Fibroblast of lung (primary cell): ENCODE data around the gene MTARC1.

Experiments used
- EZH2 ChIP-seq: IDR thresholded peaks from 2 replicates; pipeline ENCODE4 v1.5.1; 2012; ENCODE audit warnings: low read length, control low read depth, mild to moderate bottlenecking; ENCODE audit errors: missing control alignments
- TF ChIP-seq, protein P1 (sequence below), 2 donors: IDR thresholded peaks in 1 of 2; conservative IDR thresholded peaks in 1 of 2; 1 replicate in 1 of 2; 2 replicates in 1 of 2; pipeline ENCODE4 v1.5.1; 2011 to 2012; ENCODE audit warnings: low read length in 2 of 2, control low read depth in 1 of 2, inconsistent platforms in 1 of 2, low read depth in 1 of 2, mild to moderate bottlenecking in 1 of 2

DNA sequence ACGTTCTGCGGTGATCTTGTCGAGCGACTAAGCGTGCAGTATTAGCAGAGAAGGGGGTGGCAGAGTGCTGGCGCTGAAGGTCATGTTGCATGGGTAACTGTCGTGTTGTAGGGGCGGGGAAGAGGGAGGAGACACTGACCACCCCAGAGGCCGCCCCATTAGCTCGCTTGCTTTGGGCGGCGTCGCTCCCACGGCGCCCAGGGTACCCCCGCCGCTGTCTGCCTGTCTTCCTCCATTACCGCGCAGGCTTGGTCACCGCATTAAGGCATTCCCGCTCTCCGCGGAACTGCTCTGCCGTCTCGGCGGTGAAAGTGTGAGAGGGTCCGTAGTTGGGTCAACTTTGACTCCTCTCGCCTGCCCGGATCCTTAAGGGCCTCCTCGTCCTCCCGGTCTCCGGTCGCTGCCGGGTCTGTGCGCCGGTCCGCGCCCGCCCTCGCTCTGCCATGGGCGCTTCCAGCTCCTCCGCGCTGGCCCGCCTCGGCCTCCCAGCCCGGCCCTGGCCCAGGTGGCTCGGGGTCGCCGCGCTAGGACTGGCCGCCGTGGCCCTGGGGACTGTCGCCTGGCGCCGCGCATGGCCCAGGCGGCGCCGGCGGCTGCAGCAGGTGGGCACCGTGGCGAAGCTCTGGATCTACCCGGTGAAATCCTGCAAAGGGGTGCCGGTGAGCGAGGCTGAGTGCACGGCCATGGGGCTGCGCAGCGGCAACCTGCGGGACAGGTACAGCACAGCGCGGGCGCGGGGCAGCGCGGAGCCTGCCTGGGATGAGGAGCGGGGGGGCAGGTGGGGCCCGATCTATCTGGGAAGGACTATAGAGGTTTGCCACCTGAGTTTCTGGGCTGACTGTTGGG, 38.4 kb upstream of the MTARC1 start, which contains the start of gene MTARC2:
- TF ChIP-seq, protein P1, sequence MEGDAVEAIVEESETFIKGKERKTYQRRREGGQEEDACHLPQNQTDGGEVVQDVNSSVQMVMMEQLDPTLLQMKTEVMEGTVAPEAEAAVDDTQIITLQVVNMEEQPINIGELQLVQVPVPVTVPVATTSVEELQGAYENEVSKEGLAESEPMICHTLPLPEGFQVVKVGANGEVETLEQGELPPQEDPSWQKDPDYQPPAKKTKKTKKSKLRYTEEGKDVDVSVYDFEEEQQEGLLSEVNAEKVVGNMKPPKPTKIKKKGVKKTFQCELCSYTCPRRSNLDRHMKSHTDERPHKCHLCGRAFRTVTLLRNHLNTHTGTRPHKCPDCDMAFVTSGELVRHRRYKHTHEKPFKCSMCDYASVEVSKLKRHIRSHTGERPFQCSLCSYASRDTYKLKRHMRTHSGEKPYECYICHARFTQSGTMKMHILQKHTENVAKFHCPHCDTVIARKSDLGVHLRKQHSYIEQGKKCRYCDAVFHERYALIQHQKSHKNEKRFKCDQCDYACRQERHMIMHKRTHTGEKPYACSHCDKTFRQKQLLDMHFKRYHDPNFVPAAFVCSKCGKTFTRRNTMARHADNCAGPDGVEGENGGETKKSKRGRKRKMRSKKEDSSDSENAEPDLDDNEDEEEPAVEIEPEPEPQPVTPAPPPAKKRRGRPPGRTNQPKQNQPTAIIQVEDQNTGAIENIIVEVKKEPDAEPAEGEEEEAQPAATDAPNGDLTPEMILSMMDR (conservative IDR thresholded peaks at IDR 0.05 in 1 of 2, IDR thresholded peaks at IDR 0.05 in 1 of 2; ENCODE audit: low read depth in 1 of 2, low read length in 2 of 2) = no peak
- no peak for TF ChIP-seq EZH2
